HEK293T (cell line): ENCODE data around the gene HOXD10.

ENCODE experiments used
- CTCF ChIA-PET: fragments of 350-600 bp; formaldehyde crosslinking; extraction: SDS; loops from one replicate; lab custom pipeline; 2021; ENCODE audit warnings: antibody characterized with exemption, inconsistent platforms; lab: Yijun Ruan, JAX
- POLR2A ChIA-PET: fragments of 350-600 bp; formaldehyde crosslinking; extraction: SDS; loops from one replicate; lab custom pipeline; 2020; ENCODE audit warnings: antibody characterized with exemption, inconsistent platforms; lab: Yijun Ruan, JAX
- DNase-seq: peaks from one replicate; pipeline ENCODE4 v3.0.0; 2012; ENCODE audit warnings: mixed read lengths; ENCODE audit errors: extremely low spot score
- ARNT ChIP-seq: fragments of 450-650 bp; IDR thresholded peaks from 2 replicates; pipeline ENCODE4 v1.6.1; 2017; ENCODE audit warnings: mild to moderate bottlenecking
- BHLHE40 ChIP-seq: fragments of 450-650 bp; IDR thresholded peaks from 2 replicates; pipeline ENCODE4 v1.6.1; 2016; ENCODE audit warnings: mild to moderate bottlenecking, moderate library complexity, borderline replicate concordance
- CTBP1 ChIP-seq: fragments of 450-650 bp; IDR thresholded peaks from 2 replicates; pipeline ENCODE4 v1.6.1; 2016; ENCODE audit warnings: borderline replicate concordance
- ELF4 ChIP-seq: fragments of 450-650 bp; IDR thresholded peaks from 2 replicates; pipeline ENCODE4 v1.6.1; 2017; ENCODE audit warnings: antibody characterized with exemption
- FOXA1 ChIP-seq: fragments of 450-650 bp; IDR thresholded peaks from 2 replicates; pipeline ENCODE4 v1.6.1; 2016; ENCODE audit warnings: mild to moderate bottlenecking
- FOXK2 ChIP-seq: fragments of 450-650 bp; IDR thresholded peaks from 2 replicates; pipeline ENCODE4 v1.6.1; 2016; ENCODE audit warnings: mild to moderate bottlenecking
- FOXM1 ChIP-seq: fragments of 450-650 bp; IDR thresholded peaks from 2 replicates; pipeline ENCODE4 v1.6.1; 2017; ENCODE audit warnings: mild to moderate bottlenecking, borderline replicate concordance
- HDGF ChIP-seq: fragments of 450-650 bp; IDR thresholded peaks from 2 replicates; pipeline ENCODE4 v1.6.1; 2017; ENCODE audit warnings: antibody characterized with exemption, borderline replicate concordance
- L3MBTL2 ChIP-seq: fragments of 450-650 bp; conservative IDR thresholded peaks from 2 replicates; pipeline ENCODE4 v1.6.1; 2016; ENCODE audit warnings: mild to moderate bottlenecking
- LEF1 ChIP-seq: fragments of 450-650 bp; IDR thresholded peaks from 2 replicates; pipeline ENCODE4 v1.6.1; 2017; ENCODE audit warnings: mild to moderate bottlenecking, borderline replicate concordance
- NFRKB ChIP-seq: fragments of 450-650 bp; IDR thresholded peaks from 2 replicates; pipeline ENCODE4 v1.6.1; 2016; ENCODE audit warnings: mild to moderate bottlenecking, moderate library complexity
- PKNOX1 ChIP-seq: fragments of 450-650 bp; IDR thresholded peaks from 2 replicates; pipeline ENCODE4 v1.6.1; 2016
- SP1 ChIP-seq: fragments of 450-650 bp; IDR thresholded peaks from 2 replicates; pipeline ENCODE4 v1.6.1; 2017
- SUZ12 ChIP-seq: fragments of 450-650 bp; IDR thresholded peaks from 2 replicates; pipeline ENCODE4 v1.6.1; 2016; ENCODE audit warnings: mild to moderate bottlenecking
- TARDBP ChIP-seq: fragments of 450-650 bp; IDR thresholded peaks from 2 replicates; pipeline ENCODE4 v1.6.1; 2016
- ZNF384 ChIP-seq: fragments of 450-650 bp; IDR thresholded peaks from 2 replicates; pipeline ENCODE4 v1.6.1; 2016

HOXD10 gene

GRCh38 chr2:176095421-176095820, 21.2 kb upstream of the HOXD10 start:
- no peak for TF ChIP-seq LEF1
- no peak for TF ChIP-seq HDGF
- no peak for TF ChIP-seq FOXK2
- TF ChIP-seq ARNT: no peak
- 0 out of 2 replicates have a peak, but pooled peaks have one; percentile 30 for TF ChIP-seq L3MBTL2
- TF ChIP-seq SUZ12: no peak
- no peak for TF ChIP-seq FOXM1
- ChIA-PET POLR2A (interaction anchor here (1.4 to 6.5 kb wide), 3 partner anchors 9 to 290 kb away, joined by 3 to 117 read pairs (median 11); partner anchors contain the start of gene HOXD11), CTCF (interaction anchor here (1.0 kb wide), 1 partner anchor 16 kb away, joined by 3 read pairs; no protein-coding TSS in a partner anchor)
- DNase-seq: no peak

GRCh38 chr2:176096243-176096985, 20.2 kb upstream of the HOXD10 start:
- TF ChIP-seq NFRKB: no peak
- no peak for TF ChIP-seq PKNOX1
- no peak for TF ChIP-seq TARDBP
- TF ChIP-seq ARNT: no peak
- TF ChIP-seq L3MBTL2: no peak
- TF ChIP-seq FOXM1: no peak
- no peak for TF ChIP-seq SUZ12
- TF ChIP-seq BHLHE40: no peak
- no peak for TF ChIP-seq SP1
- TF ChIP-seq CTBP1: no peak
- TF ChIP-seq LEF1: no peak
- no peak for TF ChIP-seq ZNF384
- TF ChIP-seq ELF4: no peak
- TF ChIP-seq FOXK2: no peak
- no peak for TF ChIP-seq FOXA1
- no peak for TF ChIP-seq HDGF
- CTCF ChIA-PET: interaction anchor here (0.6 to 1.6 kb wide), 12 partner anchors 8 to 931 kb away, joined by 3 to 9 read pairs (median 3); no protein-coding TSS in a partner anchor
- DNase-seq: no peak
- POLR2A ChIA-PET: interaction anchor here (0.7 to 6.5 kb wide), 7 partner anchors 8 to 845 kb away, joined by 3 to 117 read pairs (median 8); partner anchors contain the start of genes HOXD11 and LNPK

GRCh38 chr2:176096986-176097819, 19.4 kb upstream of the HOXD10 start:
- DNase-seq: peak; percentile 76
- TF ChIP-seq L3MBTL2 (peak; percentile 71), ELF4 (no peak), PKNOX1 (no peak), FOXA1 (no peak), ARNT (no peak)
- POLR2A ChIA-PET: interaction anchor here (0.7 to 6.5 kb wide), 9 partner anchors 7 to 846 kb away, joined by 3 to 117 read pairs (median 4); partner anchors contain the start of genes HOXD11 and LNPK
- CTCF ChIA-PET: interaction anchor here (0.7 to 1.6 kb wide), 16 partner anchors 9 to 846 kb away, joined by 3 to 9 read pairs (median 3); no protein-coding TSS in a partner anchor

GRCh38 chr2:176097820-176098365, 18.7 kb upstream of the HOXD10 start:
- no peak for DNase-seq
- TF ChIP-seq SP1: no peak
- TF ChIP-seq LEF1: no peak
- TF ChIP-seq NFRKB: no peak
- TF ChIP-seq BHLHE40: no peak
- no peak for TF ChIP-seq FOXM1
- no peak for TF ChIP-seq FOXA1
- TF ChIP-seq TARDBP: no peak
- TF ChIP-seq L3MBTL2: no peak
- TF ChIP-seq SUZ12: no peak
- TF ChIP-seq ZNF384: no peak
- no peak for TF ChIP-seq PKNOX1
- no peak for TF ChIP-seq ARNT
- ChIA-PET CTCF (interaction anchor here (0.7 to 1.6 kb wide), 8 partner anchors 10 to 846 kb away, joined by 3 to 9 read pairs (median 4); no protein-coding TSS in a partner anchor), POLR2A (interaction anchor here (1.0 to 6.5 kb wide), 4 partner anchors 7 to 96 kb away, joined by 3 to 117 read pairs (median 9); partner anchors contain the start of genes HOXD11 and LNPK)

- ChIA-PET CTCF (no interaction called here), POLR2A (interaction anchor here (1.0 to 6.5 kb wide), 3 partner anchors 6 to 97 kb away, joined by 3 to 117 read pairs (median 10); partner anchors contain the start of genes HOXD11 and LNPK)
- no peak for DNase-seq
- no peak for TF ChIP-seq FOXK2
- no peak for TF ChIP-seq BHLHE40
- TF ChIP-seq FOXA1: no peak
- no peak for TF ChIP-seq ZNF384
- no peak for TF ChIP-seq FOXM1
- TF ChIP-seq PKNOX1: no peak
- TF ChIP-seq CTBP1: no peak
- no peak for TF ChIP-seq SUZ12
- no peak for TF ChIP-seq HDGF
- TF ChIP-seq L3MBTL2: no peak
- no peak for TF ChIP-seq ARNT
- no peak for TF ChIP-seq NFRKB
- no peak for TF ChIP-seq LEF1
- no peak for TF ChIP-seq SP1
Measured at GRCh38 chr2:176098366-176099158, 18.0 kb upstream of the HOXD10 start.
